G401 (cell line): ENCODE measurements around the gene CCL4L2. TPM values are rescaled to one million over a fixed set of nuclear protein-coding genes. Genes with fewer than 3 reads are reported as not detected.
"Not testable (repeated sequence)": the region's sequence is repeated elsewhere in the genome, so short reads cannot be mapped to it uniquely, and the experiment has no call there.

ENCODE experiments used
- DNase-seq: peaks from one replicate; pipeline ENCODE4 v3.0.0-alpha.2; 2015; ENCODE audit warnings: low spot score
- in situ Hi-C: cut with HindIII; loops from 2 replicates; pipeline ENCODE4 v1.10.0; 2016; ENCODE audit warnings: low sequenced_read_pairs, mixed read lengths
- total RNA-seq: library from RNA; depleted of rRNA; stranded (reverse); fragments of >200 nt; shearing (Covaris generic); gene quantifications from 2 replicates; pipeline ENCODE4 v1.2.3, GENCODE V29; 2014; rRNA removed

CCL4L2 gene
- total RNA-seq, 1 experiment from 2014 or later = not detected

DNA sequence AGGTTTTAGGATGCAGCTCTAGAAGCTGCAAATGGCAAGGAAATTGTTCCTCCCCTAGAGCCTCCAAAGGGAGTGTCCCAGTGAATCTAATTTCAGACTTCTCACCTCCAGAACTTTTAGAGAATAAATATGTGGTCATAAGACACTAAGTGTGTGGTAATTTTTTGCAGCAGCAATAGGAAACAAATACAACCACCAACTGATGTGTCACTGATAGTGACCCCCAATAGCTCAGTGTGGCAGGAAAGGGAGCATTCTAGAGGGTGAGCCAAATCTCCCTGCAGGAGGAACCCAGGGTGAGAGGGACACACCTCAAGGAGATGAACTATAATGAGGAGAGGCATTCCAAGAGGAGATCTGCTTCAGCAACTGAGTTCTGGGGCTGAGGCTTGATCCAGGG, 4.1 kb downstream of the CCL4L2 start:
- in situ Hi-C loops = no loop called here
- no peak for DNase-seq

DNA sequence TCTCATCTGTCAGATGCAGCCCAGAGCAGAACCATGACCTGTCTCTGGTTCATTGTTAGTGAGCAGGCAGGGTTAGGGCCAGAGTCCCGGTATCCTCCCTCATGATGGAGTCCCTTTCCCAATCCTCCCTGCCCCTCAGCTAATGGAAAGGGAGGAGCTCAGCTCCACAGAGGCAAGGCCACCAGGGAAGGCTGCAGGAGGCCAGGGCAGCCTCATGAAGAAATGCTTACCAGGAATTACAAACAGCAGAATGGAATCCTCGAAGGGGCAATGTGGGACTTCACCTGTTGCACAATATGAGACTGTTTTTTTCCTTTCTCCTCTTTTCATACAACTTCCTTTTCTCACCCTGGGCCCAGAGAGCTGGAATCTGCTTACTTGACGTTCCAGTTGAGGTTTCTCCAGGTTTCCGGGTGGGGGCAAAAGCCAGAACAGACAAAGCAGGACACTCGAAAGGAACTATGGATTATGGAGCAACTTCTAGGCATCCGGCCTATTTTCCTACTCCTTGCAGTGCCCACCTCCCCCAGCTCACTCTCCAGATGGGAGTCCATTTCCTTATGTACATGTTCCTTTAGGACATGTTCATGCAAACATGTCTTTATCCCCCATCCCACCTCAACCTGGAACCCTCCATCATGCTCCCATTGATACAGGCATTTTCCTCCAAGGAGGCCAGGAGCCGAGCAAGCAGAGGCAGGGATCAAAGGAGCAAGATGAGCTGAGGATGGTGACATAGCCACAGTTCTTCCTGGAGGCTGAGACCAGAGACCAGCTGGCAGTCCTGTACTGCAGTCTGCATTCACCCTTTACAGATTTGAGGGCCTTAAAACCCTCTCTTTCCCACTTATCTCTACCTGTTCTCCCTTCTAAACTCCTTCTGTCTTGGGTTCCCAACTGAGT, 4.8 kb downstream of the CCL4L2 start:
- DNase-seq, in situ Hi-C loops: not testable (repeated sequence)

DNA sequence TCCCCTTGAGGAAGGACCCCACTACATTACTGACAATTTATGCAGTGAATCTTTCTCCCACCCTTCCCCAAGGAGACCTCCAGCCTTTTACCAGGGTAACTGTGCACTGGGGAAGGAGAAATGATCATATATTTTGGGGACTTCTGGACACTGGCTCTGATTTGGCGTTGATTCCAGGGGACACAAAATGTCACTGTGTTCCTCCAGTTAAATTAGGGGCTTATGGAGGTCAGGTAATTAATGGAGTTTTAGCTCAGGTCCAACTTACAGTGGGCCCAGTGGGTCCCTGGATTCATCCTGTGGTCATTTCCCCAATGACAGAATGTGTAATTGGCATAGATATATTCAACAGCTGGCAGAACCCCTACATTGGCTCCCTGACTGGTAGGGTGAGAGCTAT, 8.7 kb downstream of the CCL4L2 start:
- DNase-seq, in situ Hi-C loops: not testable (repeated sequence)

DNA sequence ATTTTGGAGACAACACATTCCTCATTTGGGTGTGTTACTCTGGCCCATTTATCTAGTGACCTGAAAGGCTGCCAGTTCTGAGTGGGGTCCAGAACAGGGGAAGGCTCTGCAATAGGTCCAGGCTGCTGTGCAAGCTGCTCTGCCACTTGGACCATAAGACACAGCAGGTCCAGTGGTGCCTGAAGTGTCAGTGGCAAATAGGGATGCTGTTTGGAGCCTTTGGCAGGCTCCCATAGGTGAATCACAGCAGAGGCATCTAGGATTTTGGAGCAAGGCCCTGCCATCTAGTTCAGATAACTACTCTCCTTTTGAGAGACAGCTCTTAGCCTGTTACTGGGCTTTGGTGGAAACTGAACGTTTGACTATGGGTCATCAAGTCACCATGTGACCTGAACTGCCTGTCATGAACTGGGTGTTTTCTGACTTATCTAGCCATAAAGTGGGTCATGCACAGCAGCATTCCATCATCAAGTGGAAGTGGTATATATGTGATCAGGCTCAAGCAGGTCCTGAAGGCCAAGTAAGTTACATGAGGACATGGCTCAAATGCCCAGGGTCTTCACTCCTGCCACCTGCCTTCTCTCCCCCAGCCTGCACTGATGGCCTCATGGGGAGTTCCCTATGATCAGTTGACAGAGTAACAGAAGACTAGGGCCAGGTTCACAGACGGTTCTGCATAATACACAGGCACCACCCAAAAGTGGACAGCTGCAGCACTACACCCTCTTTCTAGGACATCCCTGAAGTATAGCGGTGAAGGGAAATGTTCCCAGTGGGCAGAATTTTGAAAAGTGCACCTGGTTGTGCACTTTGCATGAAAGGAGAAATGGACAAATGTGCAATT, 10.1 kb downstream of the CCL4L2 start:
- in situ Hi-C loops, DNase-seq: not testable (repeated sequence)

DNA sequence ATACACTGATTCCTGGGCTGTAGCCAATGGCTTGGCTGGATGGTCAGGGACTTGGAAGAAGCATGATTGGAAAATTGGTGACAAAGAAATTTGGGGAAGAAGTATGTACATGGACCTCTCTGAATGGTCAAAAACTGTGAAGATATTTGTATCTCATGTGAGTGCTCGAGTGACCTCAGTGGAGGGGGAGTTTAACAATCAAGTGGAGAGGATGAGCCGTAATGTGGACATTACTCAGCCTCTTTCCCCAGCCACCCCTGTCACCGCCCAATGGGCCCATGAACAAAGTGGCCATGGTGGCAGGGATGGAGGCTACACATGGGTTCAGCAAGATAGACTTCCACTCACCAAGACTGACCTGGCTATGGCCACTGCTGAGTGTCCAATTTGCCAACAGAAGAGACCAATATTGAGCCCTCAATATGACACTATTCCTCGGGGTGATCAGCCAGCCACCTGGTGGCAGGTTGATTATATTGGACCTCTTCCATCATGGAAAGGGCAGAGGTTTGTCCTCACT, 10.8 kb downstream of the CCL4L2 start:
- DNase-seq, in situ Hi-C loops: not testable (repeated sequence)

DNA sequence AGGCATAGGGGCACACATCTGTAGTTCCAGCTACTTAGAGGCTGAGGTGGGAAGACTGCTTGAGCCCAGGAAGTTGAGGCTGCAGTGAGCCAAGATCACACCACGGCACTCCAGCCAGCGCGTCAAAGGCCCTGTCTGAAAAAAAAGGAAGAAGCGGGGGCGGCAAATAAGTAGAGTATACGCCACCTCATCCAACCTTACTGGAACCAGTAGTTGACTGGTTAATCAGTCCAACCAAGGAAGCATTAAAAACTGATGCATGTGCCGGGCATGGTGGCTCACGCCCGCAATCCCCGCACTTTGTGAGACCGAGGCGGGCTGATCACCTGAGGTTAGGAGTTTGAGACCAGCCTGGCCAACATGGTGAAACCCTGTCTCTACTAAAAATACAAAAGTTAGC, 12.1 kb downstream of the CCL4L2 start:
- DNase-seq, in situ Hi-C loops: not testable (repeated sequence)

DNA sequence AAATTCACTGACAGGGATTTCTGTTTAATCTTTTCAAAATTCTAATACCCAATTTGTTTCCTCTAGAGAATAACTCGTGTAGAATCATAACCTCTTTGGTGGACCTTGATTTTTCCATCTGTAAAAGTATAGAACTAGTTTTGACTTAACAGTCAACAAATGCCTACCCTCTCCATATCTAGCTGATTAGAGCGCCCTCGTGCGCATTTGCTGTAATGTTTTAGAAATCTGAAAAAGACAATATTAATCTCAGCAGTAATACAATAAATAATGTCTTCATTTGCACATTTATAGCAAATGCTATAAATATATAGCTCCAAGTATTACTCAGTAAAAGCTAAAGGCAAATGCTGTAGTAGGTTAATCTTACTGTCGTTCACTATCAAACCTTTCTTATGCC, 18.8 kb downstream of the CCL4L2 start:
- DNase-seq, in situ Hi-C loops: not testable (repeated sequence)

GRCh38 chr17:36242046-36242445, 31.2 kb downstream of the CCL4L2 start:
- in situ Hi-C loops, DNase-seq: not testable (repeated sequence)

Other genes with a start within 250 kb of the CCL4L2 start
- gene CCL16, start 229.6 kb upstream of the CCL4L2 start, total RNA-seq = not detected in 2 replicates
- not detected in 2 replicates for gene CCL14, start 224.3 kb upstream of the CCL4L2 start, total RNA-seq
- gene CCL15, start 209.5 kb upstream of the CCL4L2 start, total RNA-seq = not detected in 2 replicates
- not detected in 2 replicates for gene CCL23, start 193.1 kb upstream of the CCL4L2 start, total RNA-seq
- not detected in 2 replicates for gene CCL18, start 146.8 kb upstream of the CCL4L2 start, total RNA-seq
- gene CCL3, start 120.9 kb upstream of the CCL4L2 start, total RNA-seq = not detected in 2 replicates
- not detected in 2 replicates for gene CCL4, start 107.2 kb upstream of the CCL4L2 start, total RNA-seq
- not detected in 2 replicates for gene TBC1D3B, start 34.4 kb upstream of the CCL4L2 start, total RNA-seq
- gene CCL3L1, start 14.3 kb upstream of the CCL4L2 start, total RNA-seq = not detected in 2 replicates
- not detected in 2 replicates for gene TBC1D3I, start 53.5 kb downstream of the CCL4L2 start, total RNA-seq
- 0.74 TPM in 1 of 2 replicates, not detected in the other for gene TBC1D3G, start 112.8 kb downstream of the CCL4L2 start, total RNA-seq
- gene TBC1D3H, start 177.4 kb downstream of the CCL4L2 start, total RNA-seq = not detected in 2 replicates